Activated CD8-positive, alpha-beta T cell treated with anti-CD3 and anti-CD28 coated beads for 36 hours (primary cell): ENCODE data around the gene PAPSS1. TPM values are rescaled to one million over a fixed set of nuclear protein-coding genes. Genes with fewer than 3 reads are reported as not detected.
"Not testable (repeated sequence)": the region's sequence is repeated elsewhere in the genome, so short reads cannot be mapped to it uniquely, and the experiment has no call there.

Experiments used
- ATAC-seq: fragments of 200-7000 bp; cut with Tn5 transposase; one replicate; pipeline ENCODE4 v1.10.0; 2021; ENCODE audit warnings: mild to moderate bottlenecking, moderate library complexity
- CTCF ChIA-PET: fragments of 350-600 bp; sonication (Branson Sonifier 250); formaldehyde crosslinking; loops from one replicate; lab custom pipeline; 2021; ENCODE audit warnings: antibody characterized with exemption; lab: Charles Lee
- POLR2A ChIA-PET: fragments of 350-600 bp; sonication (Branson Sonifier 250); formaldehyde crosslinking; loops from one replicate; lab custom pipeline; 2021; ENCODE audit warnings: antibody characterized with exemption; lab: Charles Lee
- DNase-seq: peaks from one replicate; pipeline ENCODE4 v3.0.0-alpha.2; 2020
- H3K27ac Mint-ChIP-seq: one replicate; pipeline ENCODE4 v1.8.0; 2021; ENCODE audit warnings: mild to moderate bottlenecking, mixed read lengths
- H3K27me3 Mint-ChIP-seq: one replicate; pipeline ENCODE4 v1.8.0; 2021; ENCODE audit warnings: mixed read lengths
- H3K36me3 Mint-ChIP-seq: one replicate; pipeline ENCODE4 v1.8.0; 2021; ENCODE audit warnings: low read depth, mixed read lengths
- H3K4me1 Mint-ChIP-seq: one replicate; pipeline ENCODE4 v1.8.0; 2021; ENCODE audit warnings: low read depth, mixed read lengths
- H3K4me3 Mint-ChIP-seq: one replicate; pipeline ENCODE4 v1.8.0; 2021; ENCODE audit warnings: mild to moderate bottlenecking, moderate library complexity, mixed read lengths
- H3K9me3 Mint-ChIP-seq: one replicate; pipeline ENCODE4 v1.8.0; 2021; ENCODE audit warnings: mixed read lengths
- CTCF ChIP-seq: fragments of 200-600 bp; IDR thresholded peaks from one replicate; pipeline ENCODE4 v1.8.0; 2022; ENCODE audit warnings: antibody characterized with exemption, mild to moderate bottlenecking
- intact Hi-C: fragments of 100-400 bp; cut with micrococcal nuclease; formaldehyde crosslinking; loops from one replicate; pipeline ENCODE4 v1.10.0; 2022
- total RNA-seq, 2 experiments: library from RNA; stranded (reverse); gene quantifications; one replicate each; pipeline ENCODE4 v1.2.3, GENCODE V29; 2021

The PAPSS1 gene
- total RNA-seq, 2 experiments from 2014 or later, result 29.5 to 31.1 TPM

- Mint-ChIP-seq H3K9me3 (no peaks in the 10 kb centered on the region), H3K27me3 (no peaks in the 10 kb centered on the region), H3K36me3 (peaks cover 38% of the 10 kb centered on the region), H3K4me1 (no peaks in the 10 kb centered on the region), H3K27ac (no peak overlapping the region), H3K4me3 (no peak overlapping the region)
- ATAC-seq (no peak), DNase-seq (no peak)
- intact Hi-C loops, result no loop called here
- ChIA-PET CTCF (no interaction called here), POLR2A (no interaction called here)
- no peak for TF ChIP-seq CTCF
Measured at GRCh38 chr4:107655289-107655688, 64.7 kb downstream of the PAPSS1 start.

- intact Hi-C loops, result no loop called here
- Mint-ChIP-seq H3K27me3 (no peaks in the 10 kb centered on the region), H3K36me3 (peaks cover 39% of the 10 kb centered on the region), H3K4me1 (no peaks in the 10 kb centered on the region), H3K27ac (no peak overlapping the region), H3K4me3 (no peak overlapping the region), H3K9me3 (no peaks in the 10 kb centered on the region)
- CTCF ChIA-PET, result no interaction called here
- POLR2A ChIA-PET, result no interaction called here
- no peak for DNase-seq
- ATAC-seq, result no peak
- no peak for TF ChIP-seq CTCF
Measured at GRCh38 chr4:107654694-107655093, 65.3 kb downstream of the PAPSS1 start.

GRCh38 chr4:107651408-107651807 lies 68.6 kb downstream of the PAPSS1 start:
- CTCF ChIA-PET, result interaction anchor here (0.8 kb wide), 1 partner anchor 86 kb away, joined by 3 read pairs; no protein-coding TSS in a partner anchor
- H3K9me3 Mint-ChIP-seq, DNase-seq, H3K27ac Mint-ChIP-seq, H3K27me3 Mint-ChIP-seq, ATAC-seq, POLR2A ChIA-PET, H3K4me3 Mint-ChIP-seq, intact Hi-C loops, H3K4me1 Mint-ChIP-seq: not testable (repeated sequence)
- H3K36me3 Mint-ChIP-seq, result peaks cover 38% of the 10 kb centered on the region

- H3K4me3 Mint-ChIP-seq, result no peak overlapping the region
- H3K27me3 Mint-ChIP-seq, result no peaks in the 10 kb centered on the region
- H3K9me3 Mint-ChIP-seq, result no peaks in the 10 kb centered on the region
- TF ChIP-seq CTCF, result no peak
- ATAC-seq, result no peak
- H3K27ac Mint-ChIP-seq, result no peak overlapping the region
- POLR2A ChIA-PET, result no interaction called here
- H3K4me1 Mint-ChIP-seq, result no peaks in the 10 kb centered on the region
- peaks cover 41% of the 10 kb centered on the region for H3K36me3 Mint-ChIP-seq
- intact Hi-C loops, result no loop called here
- no peak for DNase-seq
- CTCF ChIA-PET, result no interaction called here
Measured at GRCh38 chr4:107650251-107650650, 69.8 kb downstream of the PAPSS1 start.

GRCh38 chr4:107648178-107648991 lies 71.6 kb downstream of the PAPSS1 start:
- TF ChIP-seq CTCF, result no peak
- Mint-ChIP-seq H3K4me1 (no peaks in the 10 kb centered on the region), H3K36me3 (peaks cover 42% of the 10 kb centered on the region), H3K9me3 (no peaks in the 10 kb centered on the region), H3K4me3 (no peak overlapping the region), H3K27me3 (no peaks in the 10 kb centered on the region), H3K27ac (no peak overlapping the region)
- intact Hi-C loops, result no loop called here
- ChIA-PET CTCF (no interaction called here), POLR2A (no interaction called here)
- no peak for DNase-seq
- ATAC-seq, result no peak
